ENCODE results near the gene RGS3.

DNA sequence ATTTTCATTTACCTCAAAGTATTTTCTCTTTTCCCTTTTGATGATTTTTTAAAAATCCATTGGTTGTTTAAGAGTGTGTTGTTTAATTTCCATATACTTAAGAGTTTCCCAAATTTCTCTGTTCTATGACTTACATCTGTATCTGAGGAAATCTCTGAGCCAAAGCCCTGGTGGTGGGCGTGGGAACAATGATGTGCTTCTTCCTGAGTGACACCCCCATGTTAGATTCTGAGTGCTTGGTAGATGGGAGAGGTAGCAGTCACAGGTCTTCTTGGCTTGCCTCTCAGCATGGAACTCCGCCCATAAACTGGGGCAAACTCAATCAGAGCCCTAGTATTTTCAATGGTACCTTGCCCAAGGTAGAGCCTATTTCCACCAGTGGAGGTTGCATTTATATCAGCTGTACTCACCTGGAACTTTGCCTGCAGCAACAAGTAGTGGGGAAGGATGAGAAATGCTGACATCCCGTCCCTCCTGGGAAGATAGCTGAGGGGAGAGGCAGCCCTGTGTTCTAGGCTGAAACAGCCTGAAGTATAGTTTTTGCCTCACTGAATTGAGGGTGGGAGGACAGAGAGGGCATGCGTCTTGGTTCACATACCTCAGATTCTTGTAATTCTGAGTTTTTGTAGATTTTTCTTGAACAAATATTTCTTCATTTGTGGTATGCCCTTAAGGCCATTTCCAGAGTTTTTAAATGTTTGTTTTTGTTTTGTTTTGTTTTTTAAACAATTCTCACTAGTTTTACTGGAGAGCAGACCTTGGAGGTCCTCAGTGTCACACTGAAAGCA lies 26.6 kb upstream of the RGS3 start:
- TF ChIP-seq, protein P1, sequence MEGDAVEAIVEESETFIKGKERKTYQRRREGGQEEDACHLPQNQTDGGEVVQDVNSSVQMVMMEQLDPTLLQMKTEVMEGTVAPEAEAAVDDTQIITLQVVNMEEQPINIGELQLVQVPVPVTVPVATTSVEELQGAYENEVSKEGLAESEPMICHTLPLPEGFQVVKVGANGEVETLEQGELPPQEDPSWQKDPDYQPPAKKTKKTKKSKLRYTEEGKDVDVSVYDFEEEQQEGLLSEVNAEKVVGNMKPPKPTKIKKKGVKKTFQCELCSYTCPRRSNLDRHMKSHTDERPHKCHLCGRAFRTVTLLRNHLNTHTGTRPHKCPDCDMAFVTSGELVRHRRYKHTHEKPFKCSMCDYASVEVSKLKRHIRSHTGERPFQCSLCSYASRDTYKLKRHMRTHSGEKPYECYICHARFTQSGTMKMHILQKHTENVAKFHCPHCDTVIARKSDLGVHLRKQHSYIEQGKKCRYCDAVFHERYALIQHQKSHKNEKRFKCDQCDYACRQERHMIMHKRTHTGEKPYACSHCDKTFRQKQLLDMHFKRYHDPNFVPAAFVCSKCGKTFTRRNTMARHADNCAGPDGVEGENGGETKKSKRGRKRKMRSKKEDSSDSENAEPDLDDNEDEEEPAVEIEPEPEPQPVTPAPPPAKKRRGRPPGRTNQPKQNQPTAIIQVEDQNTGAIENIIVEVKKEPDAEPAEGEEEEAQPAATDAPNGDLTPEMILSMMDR (IDR thresholded peaks at IDR 0.05): no peak
- TF ChIP-seq POLR2A (IDR thresholded peaks at IDR 0.05): no peak
